CD14-positive monocyte (primary cell): ENCODE measurements around the gene EMD. TPM values are rescaled to one million over a fixed set of nuclear protein-coding genes. Genes with fewer than 3 reads are reported as not detected.

ENCODE experiments used
- DNase-seq, 3 donors: peaks; one replicate each; pipeline ENCODE4 v3.0.0-alpha.2; 2011 to 2022
- H2AFZ ChIP-seq: 2 replicates; pipeline ENCODE4 v1.6.0; 2012; ENCODE audit warnings: mild to moderate bottlenecking, low read depth, low read length, inconsistent platforms; ENCODE audit not compliant: insufficient read depth, poor library complexity, severe bottlenecking
- H3K27ac ChIP-seq, 2 donors: 1 replicate in 1 of 2; 2 replicates in 1 of 2; pipeline ENCODE4 v1.5.1; 2012 to 2013; ENCODE audit warnings: low read length in 2 of 2, control low read depth in 1 of 2, inconsistent platforms in 1 of 2, low read depth in 1 of 2, mild to moderate bottlenecking in 1 of 2
- H3K27me3 ChIP-seq, 2 donors: one replicate each; pipeline versions ENCODE4 v1.6.0 to v1.6.1; 2011 to 2013; ENCODE audit warnings: low read length in 2 of 2; ENCODE audit not compliant: control insufficient read depth in 2 of 2, insufficient read depth in 2 of 2
- H3K36me3 ChIP-seq, 2 donors: replicated peaks in 1 of 2; 1 replicate in 1 of 2; 2 replicates in 1 of 2; pipeline versions ENCODE4 v1.5.1 to v1.6.1; 2012 to 2013; ENCODE audit warnings: low read length in 2 of 2, control low read depth in 1 of 2, inconsistent platforms in 1 of 2, mild to moderate bottlenecking in 1 of 2; ENCODE audit not compliant: insufficient read depth in 2 of 2, control insufficient read depth in 1 of 2
- H3K4me1 ChIP-seq, 2 donors: 1 replicate in 1 of 2; 2 replicates in 1 of 2; pipeline versions ENCODE4 v1.5.1 to v1.6.1; 2012 to 2013; ENCODE audit warnings: low read length in 2 of 2, control low read depth in 1 of 2, inconsistent platforms in 1 of 2, mild to moderate bottlenecking in 1 of 2, moderate library complexity in 1 of 2; ENCODE audit not compliant: insufficient read depth in 2 of 2, control insufficient read depth in 1 of 2
- H3K4me2 ChIP-seq: replicated peaks from 2 replicates; pipeline ENCODE3; 2012; ENCODE audit warnings: low read length, moderate library complexity, mild to moderate bottlenecking; ENCODE audit not compliant: poor library complexity, severe bottlenecking; ENCODE audit errors: extremely low read depth
- H3K4me3 ChIP-seq, 3 experiments: fragments of 200-600 bp in 1 of 3; sonication (generic) in 1 of 3; replicated peaks in 1 of 3; 1 replicate in 2 of 3; 2 replicates in 1 of 3; pipeline ENCODE4 v1.5.1; 2011 to 2013; ENCODE audit warnings: low read length in 3 of 3, mild to moderate bottlenecking in 3 of 3, control low read depth in 2 of 3, low read depth in 2 of 3, inconsistent platforms in 1 of 3, moderate library complexity in 1 of 3
- H3K79me2 ChIP-seq: 2 replicates; pipeline ENCODE4 v1.6.0; 2012; ENCODE audit warnings: mild to moderate bottlenecking, control low read depth, inconsistent platforms, low read length, moderate library complexity; ENCODE audit not compliant: insufficient read depth
- H3K9ac ChIP-seq: 2 replicates; pipeline ENCODE4 v1.6.0; 2017; ENCODE audit warnings: low read length, mild to moderate bottlenecking; ENCODE audit not compliant: insufficient read depth, poor library complexity, severe bottlenecking
- H3K9me3 ChIP-seq, 2 donors: replicated peaks in 1 of 2; 1 replicate in 1 of 2; 2 replicates in 1 of 2; pipeline versions ENCODE4 v1.5.1 to v1.6.1; 2012 to 2013; ENCODE audit warnings: low read length in 2 of 2, control low read depth in 1 of 2; ENCODE audit not compliant: control insufficient read depth in 1 of 2, insufficient read depth in 1 of 2
- H4K20me1 ChIP-seq: 2 replicates; pipeline ENCODE4 v1.6.0; 2012; ENCODE audit warnings: mild to moderate bottlenecking, low read length, control low read depth, moderate library complexity; ENCODE audit not compliant: insufficient read depth
- H3K27ac Mint-ChIP-seq, 7 donors: one replicate each; pipeline ENCODE4 v1.8.0; 2020; ENCODE audit warnings: mild to moderate bottlenecking in 7 of 7, mixed read lengths in 7 of 7, moderate library complexity in 6 of 7, inconsistent platforms in 2 of 7
- H3K27me3 Mint-ChIP-seq, 3 donors: one replicate each; pipeline ENCODE4 v1.8.0; 2021 to 2022; ENCODE audit warnings: low read depth in 3 of 3, mild to moderate bottlenecking in 3 of 3, mixed read lengths in 3 of 3, moderate library complexity in 3 of 3, inconsistent platforms in 1 of 3
- H3K36me3 Mint-ChIP-seq, 2 donors: one replicate each; pipeline ENCODE4 v1.8.0; 2020; ENCODE audit warnings: mixed read lengths in 2 of 2, inconsistent platforms in 1 of 2, mild to moderate bottlenecking in 1 of 2
- H3K4me1 Mint-ChIP-seq: one replicate; pipeline ENCODE4 v1.8.0; 2020; ENCODE audit warnings: mild to moderate bottlenecking, mixed read lengths
- H3K4me3 Mint-ChIP-seq, 2 donors: one replicate each; pipeline ENCODE4 v1.8.0; 2020; ENCODE audit warnings: mild to moderate bottlenecking in 2 of 2, mixed read lengths in 2 of 2, moderate library complexity in 1 of 2
- H3K9me3 Mint-ChIP-seq, 7 donors: one replicate each; pipeline ENCODE4 v1.8.0; 2020 to 2022; ENCODE audit warnings: mixed read lengths in 7 of 7, mild to moderate bottlenecking in 6 of 7, moderate library complexity in 6 of 7, inconsistent platforms in 2 of 7
- WGBS: methylation state at CpG from one replicate; pipeline ENCODE4 v1.1.5; 2013; ENCODE audit warnings: missing lambda C conversion rate; ENCODE audit not compliant: insufficient coverage; 5-methylcytosine and 5-hydroxymethylcytosine counted together
- intact Hi-C, 2 donors: fragments of 100-400 bp; cut with micrococcal nuclease; formaldehyde crosslinking; loops; one replicate each; pipeline versions ENCODE4 v1.15.0 to v1.15.1; 2023
- polyA minus RNA-seq: library from RNA; depleted of rRNA, polyadenylated mRNA; stranded (reverse); fragments of >200 nt; gene quantifications from 2 replicates; pipeline ENCODE4 v1.2.3, GENCODE V29; 2012
- polyA plus RNA-seq, 3 donors: library from polyadenylated mRNA; depleted of rRNA in 1 of 3; unstranded in 2 of 3; stranded (reverse) in 1 of 3; fragments of 300-500 nt in 2 of 3; fragments of >200 nt in 1 of 3; fragmentation: Illumina TruSeq in 2 of 3; gene quantifications; 1 replicate in 2 of 3; 2 replicates in 1 of 3; pipeline ENCODE4 v1.2.3, GENCODE V29; 2012 to 2021
- total RNA-seq, 12 experiments: library from RNA in 1 of 12; stranded (reverse) in 1 of 12; fragments of 120-200 nt in 1 of 12; gene quantifications; one replicate each; pipeline ENCODE4 v1.2.4 and lab custom pipeline; 2013 to 2026; ENCODE audit warnings: mixed read lengths in 6 of 12, inconsistent platforms in 1 of 12
- TF ChIP-seq, protein P1 (sequence below): fragments of 200-600 bp; IDR thresholded peaks from one replicate; pipeline ENCODE4 v1.8.0; 2022; ENCODE audit warnings: antibody characterized with exemption, mild to moderate bottlenecking

EMD gene
- 16.9 TPM for total RNA-seq (2013)
- 100 to 1,000 TPM in 1 of 3 donors, 10 to 100 TPM in 2; 14.0 to 126 (median 17.6) TPM for polyA plus RNA-seq
- 33.8 and 35.4 TPM in 2 replicates for polyA minus RNA-seq
- total RNA-seq (lab: John Stamatoyannopoulos, UW), result 29.2 to 56.3 (median 39.8) reads per million in 11 experiments

DNA sequence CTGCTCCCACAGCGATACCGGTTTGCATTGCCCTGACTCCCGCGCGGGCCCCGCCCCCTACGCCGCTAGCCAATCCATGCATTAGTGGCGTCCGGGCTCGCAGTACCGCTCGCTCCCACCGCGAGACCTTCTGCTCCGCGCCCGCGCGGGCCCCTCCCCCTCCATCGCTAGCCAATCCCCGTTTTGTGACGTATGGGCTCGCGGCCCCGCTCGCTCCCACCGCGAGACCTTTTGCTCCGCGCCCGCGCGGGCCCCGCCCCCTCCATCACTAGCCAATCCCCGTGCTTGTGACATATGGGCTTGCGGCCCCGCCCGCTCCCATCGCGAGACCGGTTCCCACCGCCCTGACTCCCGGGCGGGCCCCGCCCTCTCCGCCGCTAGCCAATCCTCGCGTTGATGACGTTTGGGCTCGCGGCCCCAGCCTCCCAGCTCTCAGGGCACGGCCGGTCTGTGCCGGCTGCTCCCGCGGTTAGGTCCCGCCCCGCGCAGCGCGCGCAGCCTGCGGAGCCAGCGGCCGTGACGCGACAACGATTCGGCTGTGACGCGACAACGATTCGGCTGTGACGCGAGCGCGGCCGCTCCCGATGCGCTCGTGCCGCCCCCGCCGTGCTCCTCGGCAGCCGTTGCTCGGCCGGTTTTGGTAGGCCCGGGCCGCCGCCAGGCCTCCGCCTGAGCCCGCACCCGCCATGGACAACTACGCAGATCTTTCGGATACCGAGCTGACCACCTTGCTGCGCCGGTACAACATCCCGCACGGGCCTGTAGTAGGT lies at the start of gene EMD:
EMD (plus strand) TSS at position 497 of the 770 bp plus-strand sequence; CDS start at position 687, 190 bp downstream.
- Histone ChIP-seq H2AFZ (no peak within 1 kb of the TSS), H3K4me3 (peak within 1 kb of the TSS; percentile 69 to 78 (median 74)), H3K79me2 (peaks cover 16% of the 10 kb centered on the region), H3K4me1 (peaks cover 36% of the 10 kb centered on the region in 2 donors), H4K20me1 (peaks cover under 1% of the 10 kb centered on the region), H3K4me2 (peak within 1 kb of the TSS; percentile 73), H3K9me3 (no peaks in the 10 kb centered on the region), H3K27ac (peak within 1 kb of the TSS; percentile 84 to 95), H3K36me3 (no peaks in the 10 kb centered on the region), H3K27me3 (no peaks in the 10 kb centered on the region), H3K9ac (peak within 1 kb of the TSS; percentile 97)
- TF ChIP-seq, protein P1, sequence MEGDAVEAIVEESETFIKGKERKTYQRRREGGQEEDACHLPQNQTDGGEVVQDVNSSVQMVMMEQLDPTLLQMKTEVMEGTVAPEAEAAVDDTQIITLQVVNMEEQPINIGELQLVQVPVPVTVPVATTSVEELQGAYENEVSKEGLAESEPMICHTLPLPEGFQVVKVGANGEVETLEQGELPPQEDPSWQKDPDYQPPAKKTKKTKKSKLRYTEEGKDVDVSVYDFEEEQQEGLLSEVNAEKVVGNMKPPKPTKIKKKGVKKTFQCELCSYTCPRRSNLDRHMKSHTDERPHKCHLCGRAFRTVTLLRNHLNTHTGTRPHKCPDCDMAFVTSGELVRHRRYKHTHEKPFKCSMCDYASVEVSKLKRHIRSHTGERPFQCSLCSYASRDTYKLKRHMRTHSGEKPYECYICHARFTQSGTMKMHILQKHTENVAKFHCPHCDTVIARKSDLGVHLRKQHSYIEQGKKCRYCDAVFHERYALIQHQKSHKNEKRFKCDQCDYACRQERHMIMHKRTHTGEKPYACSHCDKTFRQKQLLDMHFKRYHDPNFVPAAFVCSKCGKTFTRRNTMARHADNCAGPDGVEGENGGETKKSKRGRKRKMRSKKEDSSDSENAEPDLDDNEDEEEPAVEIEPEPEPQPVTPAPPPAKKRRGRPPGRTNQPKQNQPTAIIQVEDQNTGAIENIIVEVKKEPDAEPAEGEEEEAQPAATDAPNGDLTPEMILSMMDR, result no peak
- DNase-seq, result peak; percentile 95 to 98 (median 98)
- H3K9me3 Mint-ChIP-seq, result peaks cover 0 to 26% (median 7%) of the 10 kb centered on the region in 7 donors
- peak within 1 kb of the TSS; percentile 88 to 95 (median 93) for H3K27ac Mint-ChIP-seq
- WGBS, result under 1% methylated on average over 76 of the region's 103 CpGs
- H3K27me3 Mint-ChIP-seq, result peaks cover 3 to 12% (median 7%) of the 10 kb centered on the region in 3 donors
- peaks cover 5 to 10% of the 10 kb centered on the region in 2 donors for H3K36me3 Mint-ChIP-seq
- H3K4me3 Mint-ChIP-seq, result peak within 1 kb of the TSS; percentile 77 to 84
- H3K4me1 Mint-ChIP-seq, result peaks cover 25% of the 10 kb centered on the region
- intact Hi-C loops, result no loop called here

DNA sequence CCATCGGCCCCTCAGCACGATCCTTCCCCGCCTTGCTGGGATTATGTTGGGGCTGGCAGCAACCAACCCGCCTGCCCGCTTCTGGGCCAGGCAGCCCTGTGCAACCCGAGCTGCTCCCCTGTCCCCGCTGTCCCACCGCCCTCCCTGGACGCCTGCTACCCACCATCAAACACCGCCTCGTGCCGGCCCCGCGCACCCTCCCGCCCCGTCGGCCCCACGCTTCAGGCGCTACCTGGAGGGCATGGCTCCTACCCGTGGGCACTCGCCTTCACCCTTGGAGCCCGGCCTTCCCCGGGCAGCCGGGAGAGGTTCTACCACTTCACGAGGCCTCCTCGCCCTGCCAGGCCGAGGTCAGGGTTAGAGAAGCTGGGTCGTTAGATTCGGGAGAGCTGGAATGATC lies 46.5 kb upstream of the EMD start:
- WGBS, result 98% methylated on average over 15 of the region's 29 CpGs
- TF ChIP-seq, protein P1, result no peak
- Mint-ChIP-seq H3K9me3 (peaks cover 0 to 3% (median 0%) of the 10 kb centered on the region in 7 donors), H3K27ac (no peak overlapping the region), H3K36me3 (no peaks in the 10 kb centered on the region), H3K27me3 (peaks cover 2 to 15% (median 2%) of the 10 kb centered on the region in 3 donors), H3K4me3 (no peak overlapping the region), H3K4me1 (peaks cover 33% of the 10 kb centered on the region)
- H3K27me3 ChIP-seq, result no peaks in the 10 kb centered on the region
- no peak for DNase-seq
- peaks cover 23 to 30% of the 10 kb centered on the region in 2 donors for H3K4me1 ChIP-seq
- intact Hi-C loops, result no loop called here
- no peaks in the 10 kb centered on the region for H3K79me2 ChIP-seq
- no peaks in the 10 kb centered on the region for H4K20me1 ChIP-seq
- H2AFZ ChIP-seq, result no peak overlapping the region
- no peaks in the 10 kb centered on the region for H3K36me3 ChIP-seq
- H3K27ac ChIP-seq, result no peak overlapping the region
- no peak overlapping the region for H3K4me3 ChIP-seq
- no peak overlapping the region for H3K9ac ChIP-seq
- no peaks in the 10 kb centered on the region for H3K9me3 ChIP-seq
- H3K4me2 ChIP-seq, result no peak overlapping the region
